ENCODE results near the gene ZFP62.
"Not testable (repeated sequence)": the region's sequence is repeated elsewhere in the genome, so short reads cannot be mapped to it uniquely, and the experiment has no call there.

ZFP62 gene

DNA sequence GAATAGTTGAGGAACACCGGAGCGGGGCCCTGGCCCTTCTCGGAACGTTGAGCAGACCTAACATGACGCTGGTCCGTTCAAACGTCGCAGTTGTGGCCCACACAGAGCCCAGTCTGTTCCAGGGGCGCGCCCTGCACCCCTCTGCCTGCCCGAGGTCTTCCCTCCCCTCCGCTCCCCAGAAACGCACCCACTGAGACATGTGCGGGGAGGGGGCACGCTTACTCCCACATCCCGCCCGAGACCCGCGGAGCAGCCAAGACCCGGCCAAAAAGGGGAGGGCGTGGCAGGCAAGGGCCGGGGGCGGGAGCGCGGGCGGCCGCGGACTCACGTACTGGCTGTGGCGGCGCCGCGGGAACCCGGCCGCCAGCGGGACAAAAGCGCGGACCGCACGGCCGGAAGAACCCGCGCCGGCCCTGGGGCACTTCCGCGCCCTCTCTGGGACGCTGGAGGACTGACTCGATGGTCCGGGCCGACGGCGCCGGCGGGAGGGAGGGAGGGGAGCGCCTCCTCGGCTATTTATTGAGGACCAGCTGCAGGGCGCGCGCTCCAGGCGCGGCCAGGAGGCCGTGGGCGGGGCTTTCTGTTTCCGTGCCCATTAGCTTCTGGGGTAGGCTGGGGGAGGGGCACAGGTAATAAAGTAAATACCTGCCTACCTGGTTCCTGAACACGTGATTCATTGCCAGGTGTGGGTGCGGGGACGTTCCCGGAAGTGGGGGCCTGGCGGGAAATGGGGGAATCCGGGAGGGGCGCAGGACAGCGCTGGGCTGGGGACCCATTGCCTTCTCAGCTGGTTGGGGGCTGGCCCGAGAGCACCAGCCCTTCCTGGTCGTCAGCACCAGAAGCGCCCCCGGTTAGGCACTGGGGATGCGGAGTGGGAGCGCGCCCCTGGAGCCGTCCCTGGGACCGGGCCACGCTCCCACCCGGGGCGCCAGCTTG lies at the start of gene ZFP62:
Gene ZFP62, minus strand, starts transcription at position 390 of the 936 bp plus-strand sequence. Its CDS starts 57 bp downstream, at position 333.
- peak; percentile 96 for DNase-seq

DNA sequence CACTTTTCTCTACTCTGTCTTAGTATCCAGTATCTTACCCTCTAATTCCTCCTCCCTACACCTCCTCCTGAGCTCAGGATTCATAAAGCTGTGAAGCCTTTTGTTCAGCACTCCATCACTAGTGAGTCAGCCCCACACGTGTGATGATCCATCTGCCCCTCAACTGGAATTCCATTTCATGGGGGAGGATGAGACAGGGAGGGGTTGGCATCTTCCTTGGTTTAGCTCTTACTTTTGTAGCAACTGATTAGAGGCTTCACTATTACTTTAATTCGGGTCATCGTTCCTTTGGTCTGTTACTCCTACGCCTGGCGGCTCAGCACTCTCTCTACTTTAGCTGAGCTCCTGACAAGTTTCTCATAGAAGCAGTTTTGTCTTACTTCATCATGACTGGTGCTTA lies 49.7 kb upstream of the ZFP62 start:
- no peak for DNase-seq

DNA sequence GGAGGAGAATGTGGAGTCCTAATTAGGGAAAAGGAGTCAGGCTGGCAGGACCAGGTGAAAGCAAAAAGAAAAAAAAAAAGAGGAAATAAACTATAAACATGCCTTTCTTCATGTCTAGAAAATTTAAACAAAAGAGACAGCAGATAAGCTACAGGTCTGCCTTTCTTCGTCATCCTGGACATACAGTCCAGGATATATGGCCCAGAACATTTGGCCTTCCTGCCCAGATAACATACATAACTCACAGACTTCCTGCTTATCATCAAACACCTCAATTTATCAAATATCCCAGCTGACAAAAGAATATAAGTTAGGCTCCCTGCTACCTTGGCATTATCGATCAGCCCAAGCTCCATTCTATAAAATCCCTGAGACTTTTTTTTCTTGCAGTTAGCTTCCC lies 49.1 kb upstream of the ZFP62 start:
- no peak for DNase-seq

DNA sequence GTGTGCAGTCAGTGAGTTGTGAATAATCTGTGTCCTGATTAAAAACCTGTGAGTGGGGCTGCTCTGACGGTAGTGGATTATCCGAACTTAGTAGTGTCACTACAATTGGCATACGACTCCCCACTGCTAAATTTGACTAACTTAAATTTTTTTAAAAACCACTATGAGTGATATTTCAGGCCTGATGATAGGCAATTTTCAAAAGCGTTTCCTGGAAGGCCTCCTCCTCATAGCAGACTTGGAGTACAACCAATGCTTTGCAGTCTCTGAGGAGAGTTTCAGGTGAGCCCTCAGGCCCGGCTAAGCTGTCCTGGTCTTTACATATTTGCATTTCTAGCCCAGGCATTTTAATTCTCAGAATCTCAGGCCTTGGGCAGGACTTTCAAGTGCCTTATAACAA lies 48.7 kb upstream of the ZFP62 start:
- no peak for DNase-seq

DNA sequence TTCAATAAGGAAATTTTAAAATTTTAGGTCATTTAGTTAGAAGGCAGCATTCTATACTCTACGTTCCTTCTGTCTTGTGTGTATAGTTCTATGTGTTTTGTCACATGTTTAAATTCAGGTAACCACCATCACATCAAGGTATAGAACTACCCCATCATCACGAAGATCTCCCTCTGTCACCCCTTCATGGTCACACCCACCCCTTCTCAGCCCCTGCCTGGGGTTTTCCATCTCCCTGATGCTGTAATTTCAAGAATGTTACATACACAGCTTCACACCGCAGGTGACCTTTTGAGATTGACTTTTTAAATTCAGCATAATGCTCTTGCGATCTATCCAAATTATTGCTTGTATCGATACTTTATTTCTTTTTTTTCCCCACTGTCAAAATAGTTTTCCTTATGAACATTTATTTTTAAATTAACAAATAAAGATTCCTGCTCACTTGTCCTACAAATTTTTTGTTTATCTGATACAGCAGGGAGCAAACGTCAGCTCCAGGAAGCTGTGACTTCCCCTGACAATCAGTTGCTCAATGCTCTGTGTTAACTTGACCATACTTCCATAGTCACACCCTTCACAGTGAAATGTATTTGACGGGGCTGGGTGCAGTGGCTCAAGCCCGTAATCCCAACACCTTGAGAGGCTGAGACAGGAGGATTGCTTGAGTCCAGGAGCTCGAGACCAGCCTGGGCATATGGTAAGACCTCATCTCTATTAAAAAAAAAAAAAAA lies 48.1 kb upstream of the ZFP62 start:
- DNase-seq, result no peak

DNA sequence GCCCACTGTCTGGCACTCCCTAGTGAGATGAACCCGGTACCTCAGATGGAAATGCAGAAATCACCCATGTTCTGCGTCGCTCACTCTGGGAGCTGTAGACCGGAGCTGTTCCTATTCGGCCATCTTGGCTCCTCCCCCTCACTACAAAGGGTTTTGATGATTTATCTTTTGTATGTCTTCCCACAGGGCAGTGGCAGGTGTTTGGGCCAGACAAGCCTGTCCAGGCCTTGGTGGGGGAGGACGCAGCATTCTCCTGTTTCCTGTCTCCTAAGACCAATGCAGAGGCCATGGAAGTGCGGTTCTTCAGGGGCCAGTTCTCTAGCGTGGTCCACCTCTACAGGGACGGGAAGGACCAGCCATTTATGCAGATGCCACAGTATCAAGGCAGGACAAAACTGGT lies 47.3 kb upstream of the ZFP62 start:
- DNase-seq, result no peak

DNA sequence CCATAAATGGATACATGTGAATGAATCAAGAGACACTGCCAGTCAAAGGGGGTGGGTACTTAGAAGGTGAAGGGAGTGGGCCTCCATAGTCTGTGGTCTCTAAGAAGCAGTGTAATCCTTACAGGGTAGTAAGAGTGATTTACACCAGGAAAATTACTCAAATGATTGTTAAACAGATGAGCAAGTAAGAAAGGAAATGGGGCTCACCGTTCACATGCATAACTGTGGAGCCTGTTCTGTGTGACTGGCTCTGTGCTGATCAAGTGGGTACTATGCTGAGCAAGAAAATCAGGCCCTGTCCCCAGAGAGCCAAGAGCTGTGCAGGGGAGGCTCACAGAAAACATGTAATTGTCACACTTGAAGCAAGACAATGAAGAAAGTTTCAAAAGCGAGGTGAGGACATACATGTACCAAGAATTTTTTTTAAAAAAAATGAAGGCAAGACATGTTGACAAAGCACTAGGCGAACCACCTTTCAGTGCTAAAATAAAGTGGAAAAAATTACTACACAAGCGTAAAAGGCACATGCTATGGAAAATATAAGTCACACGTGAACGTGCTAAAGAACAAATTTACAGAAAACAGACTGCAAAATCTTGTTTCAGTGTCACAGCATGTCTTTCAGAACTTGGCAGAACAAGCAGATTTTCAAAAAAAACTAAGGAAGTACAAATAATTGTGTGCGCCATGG lies 40.4 kb upstream of the ZFP62 start:
- no peak for DNase-seq

DNA sequence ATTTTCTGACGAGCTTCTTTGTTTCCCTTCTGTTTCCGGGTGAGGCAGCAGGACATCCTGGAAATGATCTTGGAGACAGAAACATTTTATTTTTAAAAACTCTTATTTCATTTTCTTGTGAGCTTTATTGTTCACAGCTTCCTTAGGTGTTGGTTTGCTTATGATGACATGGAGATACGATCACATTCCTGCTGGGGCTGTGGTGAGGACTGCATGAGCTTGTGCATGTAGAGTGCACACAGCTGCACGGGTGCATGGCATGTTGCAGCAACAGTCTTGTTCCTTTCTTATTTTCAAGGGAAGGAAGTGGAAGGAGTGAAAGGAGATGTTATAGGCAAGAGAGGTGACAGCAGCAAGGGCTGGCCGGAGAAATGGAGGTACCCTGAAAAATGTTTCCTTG lies 39.1 kb upstream of the ZFP62 start:
- no peak for DNase-seq

DNA sequence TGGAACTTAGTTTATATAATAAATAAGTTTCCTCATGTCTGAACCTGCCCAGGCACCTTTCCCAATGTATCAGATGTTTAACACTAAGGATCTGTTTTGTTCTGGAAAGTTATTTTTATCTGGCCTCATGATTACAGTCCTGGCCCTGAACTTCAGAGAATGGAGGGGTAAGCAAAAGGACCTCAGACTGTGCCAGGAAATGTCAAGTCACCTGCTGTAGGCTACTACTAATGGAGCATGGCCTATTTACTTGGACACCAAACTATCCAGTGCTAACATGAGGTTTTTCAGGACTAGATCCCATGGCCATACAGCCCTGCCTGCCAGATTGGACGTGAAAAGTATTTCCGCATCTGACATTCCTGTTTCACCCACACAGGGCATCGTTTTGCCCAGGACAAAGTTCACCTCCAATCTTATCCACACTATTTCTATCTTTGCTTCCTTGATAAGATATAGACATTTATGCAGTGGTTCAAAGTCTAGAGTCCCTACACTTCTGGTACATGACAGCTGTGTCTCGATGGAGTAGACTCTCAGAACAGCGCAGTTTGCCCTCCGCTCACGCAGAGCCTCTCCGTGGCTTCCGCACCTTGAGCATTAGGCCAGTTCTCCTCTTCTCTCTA lies 37.7 kb upstream of the ZFP62 start, which contains the start of gene BTNL8:
Gene BTNL8, plus strand, starts transcription at position 539 of the 626 bp plus-strand sequence. CDS start 152 bp downstream, outside the sequence.
- DNase-seq, result no peak

DNA sequence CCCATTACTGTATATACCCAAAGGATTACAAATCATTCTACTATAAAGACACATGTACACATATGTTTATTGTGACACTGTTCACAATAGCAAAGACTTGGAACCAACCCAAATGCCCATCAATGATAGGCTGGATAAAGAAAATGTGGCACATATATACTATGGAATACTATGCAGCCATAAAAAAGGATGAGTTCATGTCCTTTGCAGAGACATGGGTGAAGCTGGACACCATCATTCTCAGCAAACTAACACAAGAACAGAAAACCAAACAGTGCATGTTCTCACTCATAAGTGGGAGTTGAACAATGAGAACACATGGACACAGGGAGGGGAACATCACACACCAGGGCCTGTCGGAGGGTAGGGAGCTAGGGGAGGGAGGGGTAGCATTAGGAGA lies 34.3 kb upstream of the ZFP62 start:
- DNase-seq, result not testable (repeated sequence)

DNA sequence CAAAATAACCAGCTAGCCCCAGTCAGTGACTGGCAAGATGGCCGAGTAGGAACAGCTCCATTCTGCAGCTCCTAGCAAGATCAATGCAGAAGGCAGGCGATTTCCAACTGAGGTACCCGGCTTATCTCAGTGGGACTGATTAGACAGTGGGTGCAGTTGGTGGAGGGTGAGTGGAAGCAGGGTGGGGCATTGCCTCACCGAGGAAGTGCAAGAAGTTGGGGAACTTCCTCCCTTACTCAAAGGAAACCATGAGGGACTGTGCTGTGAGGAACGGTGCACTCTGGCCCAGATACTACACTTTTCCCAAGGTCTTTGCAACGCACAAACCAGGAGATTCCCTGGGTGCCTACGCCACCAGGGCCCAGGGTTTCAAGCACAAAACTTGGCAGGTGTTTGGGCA lies 28.3 kb upstream of the ZFP62 start:
- no peak for DNase-seq

DNA sequence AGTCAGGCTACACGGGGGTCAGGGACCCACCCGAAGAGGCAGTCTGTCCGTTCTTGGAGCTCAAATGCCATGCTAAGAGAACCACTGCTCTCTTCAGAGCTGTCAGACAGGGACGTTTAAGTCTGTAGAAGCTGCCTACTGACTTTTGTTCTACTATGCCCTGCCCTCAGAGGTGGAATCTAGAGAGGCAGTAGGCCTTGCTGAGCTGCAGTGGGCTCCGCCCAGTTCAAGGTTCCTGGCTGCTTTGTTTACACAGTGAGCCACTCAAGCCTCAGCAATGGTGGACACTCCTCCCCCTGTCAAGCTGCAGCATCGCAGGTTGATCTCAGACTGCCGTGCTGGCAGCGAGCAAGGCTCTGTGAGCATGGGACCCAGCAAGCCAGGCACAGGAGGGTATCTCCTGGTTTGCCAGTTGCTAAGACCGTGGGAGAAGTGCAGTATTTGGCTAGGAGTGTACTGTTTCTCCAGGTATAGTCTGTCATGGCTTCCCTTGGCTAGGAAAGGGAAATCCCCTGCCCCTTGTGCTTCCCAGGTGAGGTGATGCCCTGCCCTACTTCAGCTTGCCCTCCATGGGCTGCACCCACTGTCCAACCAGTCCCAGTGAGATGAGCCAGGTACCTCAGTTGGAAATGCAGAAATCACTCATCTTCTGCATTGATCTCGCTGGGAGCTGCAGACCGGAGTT lies 24.9 kb upstream of the ZFP62 start:
- DNase-seq, result not testable (repeated sequence)

DNA sequence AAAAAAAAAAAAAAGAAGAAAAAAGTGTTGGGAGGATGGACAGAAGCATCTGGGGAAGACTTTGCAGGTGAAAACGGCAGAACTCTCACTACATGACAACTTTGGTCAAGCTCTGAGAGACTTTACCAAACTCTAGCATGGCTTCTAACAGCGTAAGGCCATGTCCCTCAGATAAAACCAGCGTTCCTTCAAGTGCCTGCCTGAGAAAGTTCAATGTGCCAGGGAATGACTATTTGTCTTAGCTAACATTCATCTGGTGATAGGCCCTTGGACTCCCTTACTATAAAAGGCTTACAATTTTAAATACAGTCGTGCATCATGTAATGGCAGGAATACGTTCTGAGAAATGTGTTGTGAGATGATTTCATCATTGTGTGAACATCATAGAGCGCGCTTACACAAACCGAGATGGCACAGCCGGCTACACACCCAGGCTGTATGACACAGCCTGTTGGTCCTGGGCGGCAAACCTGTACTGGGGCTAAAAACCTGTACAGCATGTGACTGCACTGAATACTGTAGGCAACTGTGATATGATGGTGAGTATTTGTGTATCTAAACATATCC lies 14.9 kb upstream of the ZFP62 start:
- DNase-seq, result no peak

DNA sequence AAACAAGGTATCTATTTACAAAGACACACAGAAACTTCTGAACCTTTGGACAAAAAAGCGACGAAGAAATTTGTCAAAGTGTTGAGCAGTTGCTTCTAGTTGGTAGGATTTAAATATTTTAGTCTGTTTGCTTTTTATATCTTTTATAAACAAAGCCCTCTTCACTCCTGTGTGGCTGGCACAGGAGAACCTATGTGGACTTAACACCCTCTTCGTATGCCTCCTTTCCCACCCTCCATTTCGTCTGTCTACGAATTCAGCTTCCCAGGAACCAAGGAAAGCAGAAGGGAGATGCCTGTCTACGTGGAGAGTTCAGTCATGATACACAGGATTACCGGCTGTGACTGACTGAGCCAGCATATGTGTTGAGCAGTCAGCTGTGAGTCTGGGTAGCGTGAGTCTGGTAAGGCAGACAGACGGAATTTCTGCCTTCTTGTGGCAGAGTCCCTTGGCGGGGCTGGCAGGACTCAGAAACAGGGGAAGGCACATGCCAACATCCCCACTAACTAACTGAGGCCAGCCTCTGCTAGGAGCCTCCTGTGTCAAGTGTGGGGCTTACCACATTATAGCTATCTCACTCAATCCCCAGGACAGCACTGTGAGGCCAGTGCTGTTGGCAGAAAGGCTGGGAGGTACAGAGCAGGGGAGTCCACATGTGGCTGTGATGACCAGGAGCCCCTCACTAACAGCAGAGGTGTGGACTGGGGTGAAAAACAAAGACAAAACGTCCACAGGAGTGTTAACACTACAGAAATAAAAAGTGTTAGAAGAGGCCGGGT lies 13.9 kb upstream of the ZFP62 start:
- DNase-seq, result no peak

DNA sequence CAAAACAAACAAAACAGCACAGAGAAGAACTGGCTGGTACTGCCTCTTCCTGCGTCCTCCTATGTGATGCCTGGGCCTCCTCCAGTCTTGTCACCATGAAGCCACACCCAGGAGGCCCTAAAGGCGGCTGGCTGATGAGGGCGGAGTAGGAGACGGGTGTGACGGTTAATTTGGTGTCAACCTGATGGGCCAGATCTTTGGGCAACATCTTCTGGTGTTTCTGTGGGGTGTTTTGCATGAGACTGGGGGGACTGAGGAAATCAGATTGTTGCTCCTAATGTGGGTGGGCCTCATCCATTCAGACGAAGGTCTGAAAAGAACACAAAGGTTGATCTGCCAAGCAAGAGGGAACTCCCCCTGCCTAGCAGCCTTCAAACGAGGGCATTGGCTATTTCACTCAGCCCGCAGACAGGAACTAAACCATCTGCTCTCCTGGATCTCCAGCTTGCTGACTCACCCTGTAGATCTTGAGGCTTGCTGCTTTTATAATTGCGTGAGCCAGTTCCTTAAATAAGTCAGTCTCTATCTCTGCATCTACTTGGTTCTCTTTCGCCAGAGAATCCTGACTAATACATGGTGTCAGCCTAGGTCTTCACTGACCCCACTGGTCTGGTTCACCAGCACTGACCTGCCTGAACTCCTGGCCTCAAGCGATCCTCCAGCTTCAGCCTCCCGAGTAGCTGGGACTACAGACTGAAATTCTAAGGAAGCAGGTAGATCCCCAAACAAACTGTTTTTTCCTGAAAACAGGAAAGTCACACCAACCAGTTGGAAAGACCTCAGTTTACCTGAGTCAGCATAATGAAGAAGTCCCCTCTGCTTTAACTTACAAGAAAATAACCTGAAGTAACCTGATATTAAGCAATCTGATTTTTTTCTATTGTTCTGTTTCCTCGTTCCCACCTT lies 12.8 kb upstream of the ZFP62 start:
- no peak for DNase-seq

DNA sequence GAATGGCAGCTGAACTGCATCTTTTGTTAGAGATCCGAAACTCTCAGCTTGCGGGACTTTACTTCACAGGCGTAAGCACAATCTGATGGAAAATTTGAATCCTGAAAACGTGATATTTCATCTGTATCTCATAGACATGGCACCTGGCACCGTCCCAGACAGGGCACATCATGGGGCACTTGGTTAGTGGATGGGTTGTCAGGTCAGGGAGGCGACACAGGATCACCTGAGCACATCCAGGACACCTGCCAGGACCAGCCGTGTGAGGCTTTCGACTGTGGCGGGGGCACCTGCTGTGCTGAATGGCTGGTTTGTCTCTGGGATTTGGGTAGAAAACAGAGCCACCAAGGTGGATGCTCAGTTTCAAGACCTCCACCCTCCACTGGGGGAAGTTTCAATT lies 11.3 kb upstream of the ZFP62 start:
- no peak for DNase-seq

DNA sequence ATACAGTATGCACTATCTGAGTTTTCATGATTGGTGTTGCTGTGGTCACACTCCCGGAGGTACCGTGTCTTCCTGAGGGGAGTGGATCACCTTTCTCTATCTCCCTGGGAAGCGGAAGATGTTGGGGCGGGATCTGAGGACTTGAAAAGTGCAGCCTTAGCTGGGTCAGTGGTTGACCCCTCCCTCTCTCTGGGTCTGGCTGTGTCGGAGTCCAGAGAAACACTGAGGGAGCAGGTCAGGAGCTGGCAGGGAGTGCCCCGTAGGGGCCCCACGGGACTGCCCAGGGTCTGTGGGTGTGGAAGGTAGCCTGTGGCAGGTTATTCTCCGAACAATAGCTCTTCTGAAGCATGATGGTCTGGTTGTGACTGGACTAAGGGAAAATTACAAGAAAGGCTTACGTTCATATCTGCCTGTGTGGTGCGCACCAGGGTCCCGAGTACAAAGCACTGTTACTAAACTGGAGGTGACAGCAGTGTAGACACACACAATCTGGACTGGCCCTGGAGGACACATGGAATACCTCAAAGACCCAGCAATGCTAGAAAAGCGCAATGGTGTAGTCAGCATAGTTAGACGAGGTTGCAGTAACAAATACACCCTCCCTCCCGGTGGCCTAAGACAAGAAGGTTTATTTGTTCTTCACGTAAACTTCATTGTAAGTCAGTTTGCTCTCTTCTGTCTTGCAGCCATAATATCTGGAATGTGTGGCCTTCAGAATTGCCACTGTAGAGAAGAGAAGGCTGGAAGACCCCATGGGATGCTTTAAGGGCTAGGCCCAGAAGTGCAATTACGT lies 9.4 kb upstream of the ZFP62 start:
- DNase-seq, result no peak

DNA sequence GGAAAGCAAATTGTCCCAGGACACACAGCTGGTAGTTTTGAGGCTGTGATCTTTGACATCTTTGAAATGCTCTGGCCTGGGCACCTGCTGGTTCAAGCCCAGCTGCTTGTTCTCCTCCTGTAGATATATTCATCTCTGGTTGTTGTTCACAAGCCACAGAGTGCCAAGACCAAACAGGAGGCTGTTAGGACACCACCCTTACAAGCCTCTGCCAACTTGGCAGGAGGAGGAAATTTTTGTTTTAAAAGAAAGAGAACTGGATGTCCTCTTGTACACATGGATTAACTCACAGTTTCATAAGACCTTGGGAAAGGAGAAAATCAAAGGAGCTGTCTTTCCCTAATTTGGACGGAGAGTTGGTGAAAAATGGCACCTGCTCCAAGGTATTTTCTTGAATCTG lies 8.5 kb upstream of the ZFP62 start:
- no peak for DNase-seq

DNA sequence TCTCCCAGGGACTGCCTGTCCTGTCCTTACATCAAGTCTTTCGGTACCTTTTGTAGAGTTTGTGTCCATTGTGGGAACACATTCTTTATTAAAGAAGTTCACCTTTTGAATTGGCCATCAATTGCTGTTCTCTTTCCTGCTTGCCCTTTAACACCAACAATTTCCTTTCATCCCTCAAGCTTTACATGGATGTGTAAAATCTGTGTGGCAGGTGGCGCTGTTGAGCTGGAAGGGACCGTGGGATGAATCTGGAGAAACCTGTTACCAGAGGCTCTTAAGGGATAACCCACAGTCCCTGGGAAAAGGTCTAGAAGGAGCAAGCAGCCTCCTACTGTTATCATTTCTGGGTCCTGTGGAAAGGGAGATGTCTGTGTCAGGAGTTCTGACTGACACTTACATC lies 7.9 kb upstream of the ZFP62 start:
- DNase-seq, result peak; percentile 95
